GM06990 (cell line): ENCODE results near the gene SH2B2.
"Not testable (repeated sequence)": the region's sequence is repeated elsewhere in the genome, so short reads cannot be mapped to it uniquely, and the experiment has no call there.

ENCODE experiments used
- DNase-seq: peaks from one replicate; pipeline ENCODE4 v3.0.0-alpha.2; 2011; ENCODE audit not compliant: insufficient read length; ENCODE audit errors: extremely low read depth
- H3K27me3 ChIP-seq: replicated peaks from 2 replicates; pipeline ENCODE4 v1.6.0; 2011; ENCODE audit warnings: low read length; ENCODE audit not compliant: control insufficient read depth, insufficient read depth
- H3K36me3 ChIP-seq: 2 replicates; pipeline ENCODE4 v1.5.1; 2011; ENCODE audit warnings: low read length; ENCODE audit not compliant: control insufficient read depth, insufficient read depth
- H3K4me3 ChIP-seq: replicated peaks from 2 replicates; pipeline ENCODE4 v1.5.1; 2011; ENCODE audit warnings: low read depth, mild to moderate bottlenecking, control low read depth, low read length
- CTCF ChIP-seq: IDR thresholded peaks from 2 replicates; pipeline ENCODE4 v1.5.1; 2011; ENCODE audit warnings: low read length, control low read depth, mild to moderate bottlenecking, inconsistent platforms; ENCODE audit not compliant: insufficient read depth, poor library complexity, severe bottlenecking

The SH2B2 gene

DNA sequence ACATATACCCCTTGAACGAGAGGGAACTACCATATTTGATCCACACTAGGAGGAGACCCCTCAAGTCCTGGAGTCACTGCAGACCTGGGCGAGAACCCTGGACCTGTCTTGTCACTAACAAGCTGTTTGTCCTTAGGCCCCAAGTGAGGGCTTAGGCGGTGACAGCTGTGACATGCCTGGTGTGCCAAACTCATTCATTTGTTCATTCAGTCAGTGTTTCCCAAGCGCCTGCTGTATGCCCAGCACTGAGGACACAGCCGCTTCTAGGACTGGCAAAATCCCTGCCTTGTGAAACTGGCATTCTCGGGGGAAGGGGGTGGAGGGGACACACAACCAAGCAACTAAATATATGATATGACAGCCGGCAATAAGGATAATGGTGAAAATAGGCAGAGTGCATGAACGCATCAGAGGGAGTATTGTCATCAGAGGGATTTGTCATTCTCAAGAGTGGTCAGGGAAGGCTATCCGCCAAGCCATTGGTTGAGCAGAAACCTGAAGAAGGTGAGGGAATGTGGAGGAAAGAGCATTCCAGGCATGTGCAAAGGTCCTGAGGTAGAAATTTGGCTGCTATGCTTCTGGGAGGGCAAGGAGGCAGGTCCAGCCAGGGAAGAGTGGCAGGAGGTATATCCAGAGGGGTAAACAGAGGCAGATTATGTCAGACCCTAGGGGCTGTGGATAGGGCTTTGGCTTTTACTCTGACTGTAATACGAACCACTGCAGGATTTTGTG lies 11.0 kb downstream of the SH2B2 start:
- TF ChIP-seq CTCF, result no peak
- Histone ChIP-seq H3K27me3 (no peaks in the 10 kb centered on the region), H3K36me3 (peaks cover 15% of the 10 kb centered on the region), H3K4me3 (no peak overlapping the region)
- DNase-seq, result no peak

DNA sequence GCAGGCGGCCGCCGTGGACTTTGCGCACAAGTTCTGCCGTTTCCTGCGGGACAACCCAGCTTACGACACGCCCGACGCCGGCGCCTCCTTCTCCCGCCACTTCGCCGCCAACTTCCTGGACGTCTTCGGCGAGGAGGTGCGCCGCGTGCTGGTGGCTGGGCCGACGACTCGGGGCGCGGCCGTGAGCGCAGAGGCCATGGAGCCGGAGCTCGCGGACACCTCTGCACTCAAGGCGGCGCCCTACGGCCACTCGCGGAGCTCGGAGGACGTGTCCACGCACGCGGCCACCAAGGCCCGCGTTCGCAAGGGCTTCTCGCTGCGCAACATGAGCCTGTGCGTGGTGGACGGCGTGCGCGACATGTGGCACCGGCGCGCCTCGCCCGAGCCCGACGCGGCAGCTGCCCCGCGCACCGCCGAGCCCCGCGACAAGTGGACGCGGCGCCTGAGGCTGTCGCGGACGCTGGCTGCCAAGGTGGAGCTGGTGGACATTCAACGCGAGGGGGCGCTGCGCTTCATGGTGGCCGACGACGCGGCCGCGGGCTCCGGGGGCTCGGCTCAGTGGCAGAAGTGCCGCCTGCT lies 14.1 kb downstream of the SH2B2 start:
- no peaks in the 10 kb centered on the region for H3K27me3 ChIP-seq
- H3K4me3 ChIP-seq, result no peak overlapping the region
- H3K36me3 ChIP-seq, result peaks cover 16% of the 10 kb centered on the region
- no peak for TF ChIP-seq CTCF
- DNase-seq, result no peak

DNA sequence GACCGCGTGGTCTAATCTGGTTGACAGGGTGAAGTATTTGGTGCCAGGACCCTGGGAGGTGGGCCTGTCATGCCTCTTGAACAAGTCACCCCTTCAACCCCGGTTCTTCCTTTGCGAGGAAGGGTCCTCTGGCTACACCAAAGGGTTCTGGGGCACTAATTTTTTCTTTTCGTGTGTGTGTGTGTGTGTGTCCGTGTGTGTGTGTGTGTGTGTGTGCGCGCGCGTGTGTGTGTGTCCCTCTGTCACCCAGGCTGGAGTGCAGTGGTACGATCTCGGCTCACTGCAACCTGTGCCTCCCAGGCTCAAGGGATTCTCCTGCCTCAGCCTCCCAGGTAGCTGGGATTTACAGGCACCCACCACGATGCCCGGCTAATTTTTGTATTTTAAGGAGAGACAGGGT lies 14.7 kb downstream of the SH2B2 start:
- not testable (repeated sequence) for H3K4me3 ChIP-seq, DNase-seq, H3K27me3 ChIP-seq
- peaks cover 16% of the 10 kb centered on the region for H3K36me3 ChIP-seq

DNA sequence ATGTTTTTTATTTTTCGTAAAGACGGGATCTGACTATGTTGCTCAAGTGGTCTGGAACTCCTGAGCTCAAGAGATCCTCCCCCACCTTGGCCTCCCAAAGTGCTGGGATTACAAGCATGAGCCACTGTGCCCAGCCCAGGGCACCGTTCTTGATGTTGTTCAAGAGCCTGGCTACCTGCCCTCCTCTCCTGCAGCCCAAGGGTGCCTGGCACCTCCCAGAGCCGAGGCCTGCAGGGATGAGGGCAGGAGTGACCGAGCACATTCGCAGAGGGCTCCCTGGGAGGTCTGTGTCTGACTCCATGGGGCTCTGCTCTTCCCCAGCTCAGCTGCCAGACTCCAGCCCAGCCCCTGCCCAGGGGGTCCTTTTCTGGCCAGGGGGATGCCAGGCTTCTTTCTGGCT lies 15.4 kb downstream of the SH2B2 start:
- no peak for TF ChIP-seq CTCF
- Histone ChIP-seq H3K4me3 (no peak overlapping the region), H3K36me3 (peaks cover 14% of the 10 kb centered on the region), H3K27me3 (no peaks in the 10 kb centered on the region)
- no peak for DNase-seq

DNA sequence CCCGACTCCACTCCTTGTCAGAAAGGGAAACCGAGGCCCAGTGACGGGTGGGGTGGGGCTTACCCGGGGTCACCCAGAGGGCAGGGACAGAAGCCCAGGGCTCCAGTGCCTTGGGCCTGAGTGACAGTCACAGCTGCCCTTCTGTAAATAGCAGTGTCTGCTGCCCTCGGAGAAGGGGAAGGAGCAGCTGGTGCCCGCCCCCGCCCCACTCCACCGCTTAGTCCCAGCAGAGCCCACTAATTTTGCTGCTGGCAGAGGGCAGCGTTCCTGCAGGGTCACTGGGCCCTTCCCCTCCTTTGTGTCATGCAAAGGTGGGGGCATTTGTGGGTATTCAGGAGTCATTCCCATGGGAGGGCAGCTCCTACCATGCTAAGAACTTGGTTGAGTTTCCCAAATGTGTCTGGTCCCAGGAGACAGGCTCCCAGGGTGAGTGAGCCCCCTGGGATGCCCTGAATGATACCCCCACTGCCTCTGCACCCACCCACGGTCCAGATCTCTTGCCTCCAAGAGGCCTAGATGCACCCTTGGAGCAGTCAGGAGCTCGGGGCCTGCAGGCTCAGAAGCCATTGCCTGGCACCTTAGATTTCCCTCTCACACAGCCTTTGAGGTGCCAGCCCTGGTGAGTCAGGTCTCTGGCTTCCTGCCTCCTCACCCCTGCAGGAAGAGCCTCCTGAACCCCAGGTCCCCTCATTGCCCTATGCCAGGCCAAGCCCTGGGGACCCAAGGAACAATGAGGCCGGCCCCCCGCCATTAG lies 17.2 kb downstream of the SH2B2 start:
- no peak for TF ChIP-seq CTCF
- no peaks in the 10 kb centered on the region for H3K27me3 ChIP-seq
- H3K4me3 ChIP-seq, result no peak overlapping the region
- peaks cover 20% of the 10 kb centered on the region for H3K36me3 ChIP-seq
- DNase-seq, result no peak

- H3K36me3 ChIP-seq, result peaks cover 25% of the 10 kb centered on the region
- DNase-seq, result no peak
- no peak for TF ChIP-seq CTCF
- H3K27me3 ChIP-seq, result no peaks in the 10 kb centered on the region
- H3K4me3 ChIP-seq, result no peak overlapping the region
These were observed 18.0 kb downstream of the SH2B2 start for GRCh38 chr7:102304668-102305067.
